K562 (cell line): Measurements from ENCODE around the gene PIK3AP1. TPM values are rescaled to one million over a fixed set of nuclear protein-coding genes. Genes with fewer than 3 reads are reported as not detected.

Source experiments
- ATAC-seq: fragments of 200-7000 bp; cut with Tn5 transposase; 3 replicates; pipeline ENCODE4 v1.9.1; 2020; ENCODE audit warnings: moderate library complexity
- BruUV-seq: library from RNA; stranded (reverse); fragments of 400-500 nt; replicated peaks from 2 replicates; lab custom pipeline; 2021; lab: Mats Ljungman, UMichigan
- CTCF ChIA-PET: fragments of 300-600 bp; formaldehyde crosslinking; extraction: SDS; loops from one replicate; lab custom pipeline; 2021; ENCODE audit warnings: low intra/inter-chr PET ratio; lab: Yijun Ruan, JAX
- POLR2A ChIA-PET: fragments of 300-600, 350-650 bp; sonication (Branson Sonifier 250); formaldehyde crosslinking; extraction: SDS; loops from one replicate; lab custom pipeline; 2021; ENCODE audit warnings: antibody characterized with exemption, inconsistent platforms; lab: Yijun Ruan, JAX
- DNase-seq, 4 experiments: peaks; one replicate each; pipeline versions ENCODE4 v3.0.0 to v3.0.0-alpha.2; 2011 to 2018; ENCODE audit warnings: low spot score in 3 of 4, mixed read lengths in 3 of 4; ENCODE audit errors: extremely low read depth in 1 of 4
- FAIRE-seq: peaks from 2 replicates; lab custom pipeline; 2011; peaks lifted over from hg19 to GRCh38; lab: Jason Lieb, UNC
- H2AFZ ChIP-seq: 2 replicates; pipeline ENCODE4 v1.6.0; 2011; ENCODE audit warnings: low read depth, low read length, control low read depth, inconsistent platforms
- H3K27ac ChIP-seq: fragments of 200-600 bp; 3 replicates; pipeline ENCODE4 v1.8.0; 2011; ENCODE audit warnings: low read depth, mild to moderate bottlenecking, control low read depth, inconsistent platforms, low read length, moderate library complexity, mixed read lengths; ENCODE audit errors: extremely low read depth
- H3K27me3 ChIP-seq, 2 experiments: fragments of 300-600 bp in 1 of 2; 2 replicates in 1 of 2; 3 replicates in 1 of 2; pipeline versions ENCODE4 v1.6.0 to v1.8.0; 2011; ENCODE audit warnings: inconsistent platforms in 2 of 2, low read length in 2 of 2, mild to moderate bottlenecking in 1 of 2, mixed read lengths in 1 of 2, moderate library complexity in 1 of 2; ENCODE audit not compliant: control insufficient read depth in 2 of 2, insufficient read depth in 2 of 2
- H3K36me3 ChIP-seq: fragments of 300-600 bp; 3 replicates; pipeline ENCODE4 v1.8.0; 2011; ENCODE audit warnings: mild to moderate bottlenecking, low read length, inconsistent platforms; ENCODE audit not compliant: control insufficient read depth, insufficient read depth
- H3K4me1 ChIP-seq, 2 experiments: fragments of 200-600 bp in 1 of 2; replicated peaks in 1 of 2; 2 replicates in 1 of 2; 3 replicates in 1 of 2; pipeline versions ENCODE4 v1.5.1 to v1.8.0; 2011; ENCODE audit warnings: inconsistent platforms in 2 of 2, low read length in 2 of 2, mild to moderate bottlenecking in 1 of 2, mixed read lengths in 1 of 2, moderate library complexity in 1 of 2; ENCODE audit not compliant: control insufficient read depth in 2 of 2, insufficient read depth in 2 of 2
- H3K4me2 ChIP-seq: 2 replicates; pipeline ENCODE4 v1.6.1; 2011; ENCODE audit warnings: low read length, control low read depth, inconsistent platforms, mixed read lengths; ENCODE audit not compliant: insufficient read depth
- H3K4me3 ChIP-seq: fragments of 200-600 bp; sonication (generic), shearing (Covaris generic); 2 replicates; pipeline ENCODE4 v1.5.1; 2016; ENCODE audit warnings: control low read depth, inconsistent platforms
- H3K79me2 ChIP-seq: fragments of 200-600 bp; 3 replicates; pipeline ENCODE4 v1.8.0; 2011; ENCODE audit warnings: low read length, inconsistent platforms; ENCODE audit not compliant: control insufficient read depth, insufficient read depth
- H3K9ac ChIP-seq, 2 experiments: 2 replicates each; pipeline versions ENCODE4 v1.6.0 to v1.6.1; 2011; ENCODE audit warnings: low read depth in 2 of 2, low read length in 2 of 2, control low read depth in 1 of 2, inconsistent platforms in 1 of 2, mild to moderate bottlenecking in 1 of 2, mixed read lengths in 1 of 2; ENCODE audit not compliant: insufficient read depth in 1 of 2
- H3K9me1 ChIP-seq: one replicate; pipeline ENCODE4 v1.6.0; 2011; ENCODE audit warnings: inconsistent platforms, mild to moderate bottlenecking, low read length, moderate library complexity; ENCODE audit not compliant: control insufficient read depth, insufficient read depth
- H3K9me3 ChIP-seq: replicated peaks from 2 replicates; pipeline ENCODE4 v1.5.1; 2011; ENCODE audit warnings: low read depth, low read length, inconsistent platforms; ENCODE audit not compliant: control insufficient read depth, insufficient read depth
- H4K20me1 ChIP-seq: replicated peaks from 2 replicates; pipeline ENCODE4 v1.6.1; 2011; ENCODE audit warnings: low read length, inconsistent platforms, mixed read lengths; ENCODE audit not compliant: control insufficient read depth, insufficient read depth
- ETV1 ChIP-seq: fragments of 450-650 bp; conservative IDR thresholded peaks from 2 replicates; pipeline ENCODE4 v1.6.1; 2016; ENCODE audit warnings: missing genetic modification characterization, control low read depth, low read depth, missing compliant biosample characterization
- GATA2 ChIP-seq: sonication (generic); formaldehyde crosslinking; IDR thresholded peaks from 2 replicates; pipeline ENCODE4 v1.4.0; 2020; ENCODE audit warnings: mild to moderate bottlenecking, missing genetic modification reagents
- HDAC1 ChIP-seq, 2 experiments: fragments of 450-650 bp; IDR thresholded peaks; 2 replicates each; pipeline ENCODE4 v1.6.1; 2016 to 2017; ENCODE audit warnings: inconsistent platforms in 1 of 2, mild to moderate bottlenecking in 1 of 2, moderate library complexity in 1 of 2
- RAD21 ChIP-seq, 2 experiments: fragments of 250-450 bp in 1 of 2; fragments of 450-650 bp in 1 of 2; sonication (Bioruptor Pico) in 1 of 2; formaldehyde crosslinking in 1 of 2; IDR thresholded peaks in 1 of 2; conservative IDR thresholded peaks in 1 of 2; 2 replicates each; pipeline versions ENCODE4 v1.4.0 to v1.8.0; 2020 to 2022; ENCODE audit warnings: mild to moderate bottlenecking in 2 of 2, moderate library complexity in 1 of 2
- RCOR1 ChIP-seq, 2 experiments: IDR thresholded peaks; 2 replicates each; pipeline ENCODE4 v1.6.1; 2012; ENCODE audit warnings: low read depth in 2 of 2, low read length in 2 of 2, borderline replicate concordance in 1 of 2, improper control_type of control experiment in 1 of 2
- REST ChIP-seq, 2 experiments: fragments of 450-650 bp; formaldehyde crosslinking in 1 of 2; IDR thresholded peaks; 2 replicates each; pipeline versions ENCODE4 v1.4.0 to v1.6.1; 2014 to 2020; ENCODE audit warnings: mild to moderate bottlenecking in 2 of 2, borderline replicate concordance in 1 of 2, low read depth in 1 of 2
- RFX1 ChIP-seq: fragments of 450-650 bp; IDR thresholded peaks from 2 replicates; pipeline ENCODE4 v1.6.1; 2016; ENCODE audit warnings: mild to moderate bottlenecking, moderate library complexity
- TAF7 ChIP-seq: fragments of 450-650 bp; IDR thresholded peaks from 2 replicates; pipeline ENCODE4 v1.6.1; 2016; ENCODE audit warnings: missing genetic modification characterization, missing compliant biosample characterization
- TFAP4 ChIP-seq: sonication (generic); formaldehyde crosslinking; IDR thresholded peaks from 2 replicates; pipeline ENCODE4 v1.8.0; 2022; ENCODE audit warnings: missing genetic modification reagents, mild to moderate bottlenecking, moderate library complexity, borderline replicate concordance
- THAP12 ChIP-seq: fragments of 250-450 bp; sonication (Bioruptor Pico); IDR thresholded peaks from 2 replicates; pipeline ENCODE4 v1.9.0; 2021; ENCODE audit warnings: mild to moderate bottlenecking, inconsistent platforms
- WGBS: fragments of 100-300 bp; shearing (Covaris generic); methylation state at CpG from one replicate; pipeline ENCODE4 v1.1.6; 2016; ENCODE audit warnings: low coverage, mixed read lengths; ENCODE audit not compliant: insufficient coverage; ENCODE audit errors: missing lambda C conversion rate; 5-methylcytosine and 5-hydroxymethylcytosine counted together
- in situ Hi-C: fragments of 300-500 bp; cut with MboI; formaldehyde crosslinking; loops from 4 replicates; pipeline ENCODE4 v1.15.0; 2018; ENCODE audit warnings: inconsistent platforms, mixed read lengths
- intact Hi-C: fragments of 100-400 bp; cut with micrococcal nuclease; formaldehyde crosslinking; loops from 2 replicates; pipeline ENCODE4 v1.14.2; 2022
- polyA plus RNA-seq, 8 experiments: library from polyadenylated mRNA; depleted of rRNA in 4 of 8; stranded (reverse) in 5 of 8; unstranded in 3 of 8; fragments of >200 nt; fragmentation: Nextera tagmentation in 2 of 8; fragmentation: Illumina TruSeq in 1 of 8; extraction: Ambion mirVana in 2 of 8; extraction: Trizol in 1 of 8; gene quantifications; 2 replicates each; pipeline versions ENCODE4 v1.2.1 to v1.2.3, GENCODE V29; 2011 to 2014; ENCODE audit warnings: inconsistent platforms in 1 of 8, missing spikeins in 1 of 8
- total RNA-seq, 7 experiments: library from RNA; depleted of rRNA in 6 of 7; stranded (reverse); fragments of >200 nt in 6 of 7; fragmentation: Illumina TruSeq in 2 of 7; extraction: Trizol in 2 of 7; gene quantifications; 2 replicates each; pipeline versions ENCODE4 v1.2.1 to v1.2.3, GENCODE V29; 2011 to 2021; ENCODE audit warnings: low replicate concordance in 1 of 7

The PIK3AP1 gene
- total and polyA plus RNA-seq, 9 of the 15 experiments (the other 6 are each of a cell fraction or from before 2014, with no cell fraction given): 0.20 to 2.4 (median 1.4) TPM

GRCh38 chr10:96626795-96627194 is 93.5 kb downstream of the PIK3AP1 start:
- peak; percentile 19 to 60 (median 32) for DNase-seq
- whole genome bisulfite sequencing: 27% methylated on average over 5 of the region's 5 CpGs
- peak; percentile 79 for FAIRE-seq
- TF ChIP-seq GATA2 (CRISPR knock-in tag) (no peak), REST (IDR thresholded peaks at IDR 0.05; ENCODE audit: borderline replicate concordance) (peak; percentile 5; the same call in 1 of the 2 replicates), REST (CRISPR knock-in tag; IDR thresholded peaks at IDR 0.05; ENCODE audit: low read depth) (no peak), THAP12 (no peak), RCOR1 (IDR thresholded peaks at IDR 0.05; ENCODE audit: borderline replicate concordance in 1 of 2, low read depth in 2 of 2, low read length in 2 of 2) (no peak), ETV1 (tag) (0 out of 2 replicates have a peak, but pooled peaks have one; percentile 26), TFAP4 (no peak), RFX1 (peak; percentile 49), TAF7 (no peak), RAD21 (CRISPR knock-in tag; conservative IDR thresholded peaks at IDR 0.05 in 1 of 2, IDR thresholded peaks at IDR 0.05 in 1 of 2) (peak in 1 of 2 experiments; percentile 49; a peak in 2 of 4 replicates), HDAC1 (IDR thresholded peaks at IDR 0.05) (no peak)

More at GRCh38 chr10:96626795-96627194, 93.5 kb downstream of the PIK3AP1 start:
- H4K20me1 ChIP-seq: no peaks in the 10 kb centered on the region
- in situ Hi-C loops (no loop called here), intact Hi-C loops (no loop called here)
- no peaks in the 10 kb centered on the region for H3K27me3 ChIP-seq
- no peak overlapping the region for H3K4me3 ChIP-seq
- CTCF ChIA-PET: no interaction called here
- no peaks in the 10 kb centered on the region for H3K36me3 ChIP-seq
- H3K27ac ChIP-seq: no peak overlapping the region
- peaks cover 5 to 29% of the 10 kb centered on the region in 2 experiments; a peak in 4 of 5 replicates for H3K4me1 ChIP-seq
- peak overlapping the region; percentile 95 for H2AFZ ChIP-seq
- ATAC-seq: peak; percentile 76
- no peaks in the 10 kb centered on the region for H3K9me1 ChIP-seq
- H3K9ac ChIP-seq: no peak overlapping the region
- H3K79me2 ChIP-seq: no peaks in the 10 kb centered on the region
- H3K4me2 ChIP-seq: peak overlapping the region; percentile 52
- POLR2A ChIA-PET: no interaction called here
- BruUV-seq: no TSS peak
- no peaks in the 10 kb centered on the region for H3K9me3 ChIP-seq
